Prostate gland (tissue), 2 donors: Measurements from ENCODE around the gene OVCH1. TPM values are rescaled to one million over a fixed set of nuclear protein-coding genes. Genes with fewer than 3 reads are reported as not detected.

Experiments
- DNase-seq: peaks from one replicate; pipeline ENCODE4 v3.0.0-alpha.2; 2019; ENCODE audit warnings: low spot score
- H3K27ac ChIP-seq, 2 donors: fragments of 200-600 bp; sonication (generic); 2 replicates each; pipeline ENCODE4 v1.5.1; 2017 to 2019
- H3K27me3 ChIP-seq: fragments of 200-600 bp; sonication (generic); replicated peaks from 2 replicates; pipeline ENCODE4 v1.5.1; 2019; ENCODE audit not compliant: insufficient read depth
- H3K36me3 ChIP-seq, 2 donors: fragments of 200-600 bp; sonication (generic); 1 replicate in 1 of 2; 2 replicates in 1 of 2; pipeline versions ENCODE4 v1.5.1 to v1.8.1; 2017 to 2019
- H3K4me1 ChIP-seq: fragments of 200-600 bp; sonication (generic); replicated peaks from 2 replicates; pipeline ENCODE4 v1.5.1; 2019
- H3K4me3 ChIP-seq, 2 donors: fragments of 200-600 bp; sonication (generic); 2 replicates each; pipeline ENCODE4 v1.5.1; 2017 to 2019
- H3K9me3 ChIP-seq: fragments of 200-600 bp; sonication (generic); 2 replicates; pipeline ENCODE4 v1.5.1; 2017
- POLR2A ChIP-seq: fragments of 450-650 bp; IDR thresholded peaks from one replicate; pipeline ENCODE4 v1.6.1; 2016; ENCODE audit warnings: antibody characterized with exemption, mild to moderate bottlenecking
- POLR2AphosphoS5 ChIP-seq: sonication (generic); formaldehyde crosslinking; IDR thresholded peaks from one replicate; pipeline ENCODE4 v1.6.1; 2017; ENCODE audit warnings: antibody characterized with exemption
- WGBS: methylation state at CpG from one replicate; pipeline ENCODE4 v1.1.5; 2018; 5-methylcytosine and 5-hydroxymethylcytosine counted together
- intact Hi-C: fragments of 100-400 bp; cut with DNase I; formaldehyde crosslinking; loops from one replicate; pipeline ENCODE4 v1.14.2; 2022
- total RNA-seq, 2 donors: library from RNA; depleted of rRNA; stranded (reverse); fragments of >200 nt; gene quantifications; one replicate each; pipeline ENCODE4 v1.1.0, GENCODE V29; 2016
- TF ChIP-seq, protein P1 (sequence below), 4 experiments: fragments of 200-600 bp in 2 of 4; fragments of 450-650 bp in 2 of 4; sonication (generic) in 2 of 4; IDR thresholded peaks; 1 replicate in 3 of 4; 2 replicates in 1 of 4; pipeline ENCODE4 v1.5.1; 2016 to 2019; ENCODE audit warnings: antibody characterized with exemption in 4 of 4, mild to moderate bottlenecking in 2 of 4, moderate library complexity in 2 of 4

Gene OVCH1
- total RNA-seq, 2 donors from 2014 or later = not detected

DNA sequence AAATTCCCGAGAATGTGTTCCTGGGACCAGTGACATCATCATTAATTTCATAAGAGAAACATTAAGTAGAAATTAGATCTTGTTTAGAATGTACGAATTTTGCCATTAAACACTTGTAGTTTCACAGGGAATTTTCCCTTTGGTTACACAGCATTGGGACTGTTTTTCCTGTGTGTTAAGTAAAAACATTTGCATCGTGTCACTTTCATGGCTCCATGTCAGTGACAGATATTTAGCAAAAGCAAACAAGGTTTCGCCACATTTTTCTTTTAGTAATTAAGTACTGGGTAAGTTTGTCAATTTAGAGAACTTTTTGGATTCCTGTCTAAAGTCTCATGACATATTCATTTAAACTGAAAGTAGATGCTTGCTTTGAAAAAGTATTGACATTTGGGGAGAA lies 45.5 kb upstream of the OVCH1 start:
- H3K9me3 ChIP-seq = no peaks in the 10 kb centered on the region
- H3K36me3 ChIP-seq = no peaks in the 10 kb centered on the region
- no peak for DNase-seq
- no peaks in the 10 kb centered on the region for H3K4me1 ChIP-seq
- WGBS = 62% methylated on average over 4 of the region's 4 CpGs
- no peak overlapping the region for H3K4me3 ChIP-seq
- no peaks in the 10 kb centered on the region for H3K27me3 ChIP-seq
- no peak for TF ChIP-seq POLR2AphosphoS5
- TF ChIP-seq, protein P1, sequence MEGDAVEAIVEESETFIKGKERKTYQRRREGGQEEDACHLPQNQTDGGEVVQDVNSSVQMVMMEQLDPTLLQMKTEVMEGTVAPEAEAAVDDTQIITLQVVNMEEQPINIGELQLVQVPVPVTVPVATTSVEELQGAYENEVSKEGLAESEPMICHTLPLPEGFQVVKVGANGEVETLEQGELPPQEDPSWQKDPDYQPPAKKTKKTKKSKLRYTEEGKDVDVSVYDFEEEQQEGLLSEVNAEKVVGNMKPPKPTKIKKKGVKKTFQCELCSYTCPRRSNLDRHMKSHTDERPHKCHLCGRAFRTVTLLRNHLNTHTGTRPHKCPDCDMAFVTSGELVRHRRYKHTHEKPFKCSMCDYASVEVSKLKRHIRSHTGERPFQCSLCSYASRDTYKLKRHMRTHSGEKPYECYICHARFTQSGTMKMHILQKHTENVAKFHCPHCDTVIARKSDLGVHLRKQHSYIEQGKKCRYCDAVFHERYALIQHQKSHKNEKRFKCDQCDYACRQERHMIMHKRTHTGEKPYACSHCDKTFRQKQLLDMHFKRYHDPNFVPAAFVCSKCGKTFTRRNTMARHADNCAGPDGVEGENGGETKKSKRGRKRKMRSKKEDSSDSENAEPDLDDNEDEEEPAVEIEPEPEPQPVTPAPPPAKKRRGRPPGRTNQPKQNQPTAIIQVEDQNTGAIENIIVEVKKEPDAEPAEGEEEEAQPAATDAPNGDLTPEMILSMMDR (IDR thresholded peaks at IDR 0.05) = no peak
- no peak for TF ChIP-seq POLR2A
- no peak overlapping the region for H3K27ac ChIP-seq
- intact Hi-C loops = no loop called here

DNA sequence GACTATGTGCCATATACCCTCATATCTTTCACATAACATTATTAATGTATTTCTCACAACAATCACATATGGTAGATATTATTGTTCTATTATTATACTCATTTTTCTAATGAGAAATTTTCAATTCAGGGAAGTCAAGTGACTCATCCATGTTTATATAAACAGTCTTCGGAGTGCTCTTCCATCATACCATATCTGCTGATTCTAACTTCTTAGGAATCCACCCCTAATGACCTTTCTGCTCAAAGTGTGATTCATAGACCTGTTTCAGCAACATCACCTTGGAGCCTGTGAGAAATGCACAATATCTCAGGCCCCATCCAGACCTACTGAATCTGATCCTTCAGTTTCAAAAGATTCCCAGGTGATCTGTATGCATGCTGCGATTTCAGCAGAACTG lies 39.8 kb upstream of the OVCH1 start:
- H3K4me1 ChIP-seq = no peaks in the 10 kb centered on the region
- 81% methylated on average over 2 of the region's 2 CpGs for WGBS
- no peak overlapping the region for H3K4me3 ChIP-seq
- intact Hi-C loops = no loop called here
- H3K27ac ChIP-seq = no peak overlapping the region
- H3K36me3 ChIP-seq = no peaks in the 10 kb centered on the region
- no peaks in the 10 kb centered on the region for H3K9me3 ChIP-seq
- H3K27me3 ChIP-seq = no peaks in the 10 kb centered on the region
- no peak for TF ChIP-seq POLR2AphosphoS5
- DNase-seq = no peak

DNA sequence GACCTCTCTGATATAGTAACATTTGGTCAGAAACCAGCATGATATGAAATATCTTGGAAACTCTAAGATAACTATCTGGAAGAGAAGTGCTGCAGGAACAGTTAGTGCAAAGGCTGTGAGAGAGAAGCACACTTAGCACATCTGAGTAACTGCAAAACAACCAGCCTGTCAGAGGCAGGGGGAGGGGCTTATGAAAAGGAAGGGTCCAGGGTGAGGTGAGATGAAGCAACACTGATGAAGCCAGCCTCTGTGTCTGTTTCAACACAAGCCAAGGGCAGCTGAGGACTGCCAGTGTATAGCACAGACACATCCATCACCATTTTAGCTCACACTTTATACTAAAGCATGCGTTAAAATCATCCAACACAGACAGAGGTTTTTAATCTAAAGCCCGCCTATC lies 37.4 kb upstream of the OVCH1 start:
- Histone ChIP-seq H3K36me3 (no peaks in the 10 kb centered on the region), H3K27ac (no peak overlapping the region), H3K9me3 (no peaks in the 10 kb centered on the region), H3K4me3 (no peak overlapping the region), H3K4me1 (no peaks in the 10 kb centered on the region), H3K27me3 (no peaks in the 10 kb centered on the region)
- 100% methylated on average over 2 of the region's 2 CpGs for WGBS
- no peak for TF ChIP-seq POLR2A
- no peak for TF ChIP-seq POLR2AphosphoS5
- TF ChIP-seq, protein P1 (IDR thresholded peaks at IDR 0.05) = no peak
- no peak for DNase-seq
- intact Hi-C loops = no loop called here

- H3K36me3 ChIP-seq = no peaks in the 10 kb centered on the region
- no peak overlapping the region for H3K27ac ChIP-seq
- no peaks in the 10 kb centered on the region for H3K4me1 ChIP-seq
- H3K4me3 ChIP-seq = no peak overlapping the region
- no peak for DNase-seq
- WGBS = 57% methylated on average over 4 of the region's 4 CpGs
- no peaks in the 10 kb centered on the region for H3K27me3 ChIP-seq
- intact Hi-C loops = no loop called here
- TF ChIP-seq, protein P1 (IDR thresholded peaks at IDR 0.05) = no peak
- TF ChIP-seq POLR2AphosphoS5 (no peak), POLR2A (no peak)
- H3K9me3 ChIP-seq = no peaks in the 10 kb centered on the region
Measured at GRCh38 chr12:29533815-29534489, 36.5 kb upstream of the OVCH1 start.

GRCh38 chr12:29531471-29531870 lies 34.0 kb upstream of the OVCH1 start:
- 28% methylated on average over 1 of the region's 1 CpG for WGBS
- Histone ChIP-seq H3K36me3 (no peaks in the 10 kb centered on the region), H3K4me3 (no peak overlapping the region), H3K9me3 (no peaks in the 10 kb centered on the region), H3K4me1 (no peaks in the 10 kb centered on the region), H3K27me3 (no peaks in the 10 kb centered on the region), H3K27ac (no peak overlapping the region)
- intact Hi-C loops = no loop called here
- TF ChIP-seq POLR2A (no peak), POLR2AphosphoS5 (no peak)
- DNase-seq = no peak

GRCh38 chr12:29530436-29530835 lies 33.0 kb upstream of the OVCH1 start:
- intact Hi-C loops = no loop called here
- Histone ChIP-seq H3K9me3 (no peaks in the 10 kb centered on the region), H3K4me3 (no peak overlapping the region), H3K27ac (no peak overlapping the region), H3K36me3 (no peaks in the 10 kb centered on the region), H3K4me1 (no peaks in the 10 kb centered on the region), H3K27me3 (no peaks in the 10 kb centered on the region)
- TF ChIP-seq, protein P1 (IDR thresholded peaks at IDR 0.05) = no peak
- TF ChIP-seq POLR2AphosphoS5 (no peak), POLR2A (no peak)
- no peak for DNase-seq
- WGBS = 98% methylated on average over 4 of the region's 4 CpGs
